ENCODE results near the gene MYH9. TPM values are rescaled to one million over a fixed set of nuclear protein-coding genes. Genes with fewer than 3 reads are reported as not detected.
A peak's percentile ranks its signal among the peaks of the same experiment; 100 is the strongest.

Gene MYH9
- total and polyA plus RNA-seq, 7 experiments from 2014 or later, result 95.5 to 900 (median 661) TPM

GRCh38 chr22:36300396-36301212 lies 87.2 kb downstream of the MYH9 start:
- POLR2A ChIA-PET, result interaction anchor here (0.6 to 2.2 kb wide), 10 partner anchors 11 to 207 kb away, joined by 3 to 7 read pairs (median 4); partner anchors contain the start of genes FOXRED2 and TXN2
- peaks cover 3 to 64% (median 37%) of the 10 kb centered on the region in 5 donors for H3K36me3 Mint-ChIP-seq
- peak overlapping the region; percentile 15 for H3K27ac ChIP-seq (ENCODE audit: low read depth, low read length)

GRCh38 chr22:36299911-36300310 lies 87.9 kb downstream of the MYH9 start:
- POLR2A ChIA-PET, result interaction anchor here (0.5 to 1.9 kb wide), 4 partner anchors 13 to 170 kb away, joined by 3 to 7 read pairs (median 4); no protein-coding TSS in a partner anchor
- no peak overlapping the region for H3K4me3 Mint-ChIP-seq
- H3K27me3 Mint-ChIP-seq, result no peaks in the 10 kb centered on the region
- intact Hi-C loops (cut with micrococcal nuclease), result no loop called here
- peak overlapping the region in 3 of 9 donors; percentile 12 to 56 (median 38) for H3K27ac Mint-ChIP-seq
- no peaks in the 10 kb centered on the region for H3K27me3 ChIP-seq (ENCODE audit: control insufficient read depth in 2 of 2, insufficient read depth in 2 of 2, low read length in 2 of 2)
- peaks cover 6 to 64% (median 36%) of the 10 kb centered on the region in 5 donors for H3K36me3 Mint-ChIP-seq
- H3K9me3 ChIP-seq (ENCODE audit: control insufficient read depth in 2 of 3, low read length in 3 of 3), result no peaks in the 10 kb centered on the region
- H3K36me3 ChIP-seq (ENCODE audit: control insufficient read depth in 2 of 3, insufficient read depth in 3 of 3, low read length in 3 of 3), result peaks cover 73 to 100% (median 77%) of the 10 kb centered on the region in 3 experiments
- ATAC-seq (no peak), DNase-seq (no peak)
- CTCF ChIA-PET, result interaction anchor here (0.9 to 7.0 kb wide), 13 partner anchors 11 to 187 kb away, joined by 3 to 119 read pairs (median 7); no protein-coding TSS in a partner anchor
- peaks cover 8 to 19% (median 13%) of the 10 kb centered on the region in 7 donors for H3K4me1 Mint-ChIP-seq
- H3K4me3 ChIP-seq (ENCODE audit: low read length), result no peak overlapping the region
- no peak overlapping the region for H3K27ac ChIP-seq (ENCODE audit: low read depth, low read length)
- peaks cover 0 to 3% of the 10 kb centered on the region in 2 donors for H3K4me1 ChIP-seq (ENCODE audit: control insufficient read depth in 2 of 2, insufficient read depth in 2 of 2, low read length in 2 of 2)
- H3K9me3 Mint-ChIP-seq, result no peaks in the 10 kb centered on the region

More at GRCh38 chr22:36300396-36301212, 87.2 kb downstream of the MYH9 start:
- DNase-seq (peak in 1 of 9 donors; percentile 6), ATAC-seq (no peak)
- intact Hi-C loops (cut with micrococcal nuclease), result loop anchor here (1.0 kb wide), 6 partner anchors 31 to 186 kb away; partner anchors contain the start of gene TXN2 (in 1 of the 2)
- Mint-ChIP-seq H3K27me3 (no peaks in the 10 kb centered on the region), H3K9me3 (peaks cover 0 to 2% (median 0%) of the 10 kb centered on the region in 11 donors), H3K4me3 (no peak overlapping the region), H3K27ac (peak overlapping the region in 8 of 9 donors; percentile 29 to 80 (median 76)), H3K4me1 (peaks cover 5 to 17% (median 13%) of the 10 kb centered on the region in 7 donors)
- Histone ChIP-seq H3K36me3 (ENCODE audit: control insufficient read depth in 2 of 3, insufficient read depth in 3 of 3, low read length in 3 of 3) (peaks cover 66 to 100% (median 71%) of the 10 kb centered on the region in 3 experiments), H3K9me3 (ENCODE audit: control insufficient read depth in 2 of 3, low read length in 3 of 3) (no peaks in the 10 kb centered on the region), H3K4me3 (ENCODE audit: low read length) (no peak overlapping the region), H3K4me1 (ENCODE audit: control insufficient read depth in 2 of 2, insufficient read depth in 2 of 2, low read length in 2 of 2) (peaks cover 0 to 3% of the 10 kb centered on the region in 2 donors), H3K27me3 (ENCODE audit: control insufficient read depth in 2 of 2, insufficient read depth in 2 of 2, low read length in 2 of 2) (no peaks in the 10 kb centered on the region)
- CTCF ChIA-PET, result interaction anchor here (0.7 to 7.0 kb wide), 32 partner anchors 11 to 189 kb away, joined by 3 to 119 read pairs (median 5); partner anchors contain the start of gene APOL2

- peaks cover 0 to 3% of the 10 kb centered on the region in 2 donors for H3K4me1 ChIP-seq (ENCODE audit: control insufficient read depth in 2 of 2, insufficient read depth in 2 of 2, low read length in 2 of 2)
- DNase-seq (no peak), ATAC-seq (no peak)
- Mint-ChIP-seq H3K27me3 (no peaks in the 10 kb centered on the region), H3K27ac (peak overlapping the region in 5 of 9 donors; percentile 12 to 69 (median 36)), H3K9me3 (peaks cover 0 to 2% (median 0%) of the 10 kb centered on the region in 11 donors), H3K4me3 (no peak overlapping the region), H3K4me1 (peaks cover 8 to 22% (median 15%) of the 10 kb centered on the region in 7 donors), H3K36me3 (peaks cover 8 to 67% (median 40%) of the 10 kb centered on the region in 5 donors)
- H3K4me3 ChIP-seq (ENCODE audit: low read length), result no peak overlapping the region
- ChIA-PET CTCF (interaction anchor here (0.9 to 7.0 kb wide), 8 partner anchors 14 to 187 kb away, joined by 3 to 119 read pairs (median 4); no protein-coding TSS in a partner anchor), POLR2A (interaction anchor here (1.1 to 1.9 kb wide), 3 partner anchors 13 to 171 kb away, joined by 3 to 7 read pairs (median 6); no protein-coding TSS in a partner anchor)
- H3K36me3 ChIP-seq (ENCODE audit: control insufficient read depth in 2 of 3, insufficient read depth in 3 of 3, low read length in 3 of 3), result peaks cover 79 to 100% (median 83%) of the 10 kb centered on the region in 3 experiments
- no peaks in the 10 kb centered on the region for H3K9me3 ChIP-seq (ENCODE audit: control insufficient read depth in 2 of 3, low read length in 3 of 3)
- intact Hi-C loops (cut with micrococcal nuclease), result no loop called here
- H3K27me3 ChIP-seq (ENCODE audit: control insufficient read depth in 2 of 2, insufficient read depth in 2 of 2, low read length in 2 of 2), result no peaks in the 10 kb centered on the region
- H3K27ac ChIP-seq (ENCODE audit: low read depth, low read length), result peak overlapping the region; percentile 6
Observed at GRCh38 chr22:36299295-36299694, 88.5 kb downstream of the MYH9 start.

GRCh38 chr22:36298601-36299000 lies 89.2 kb downstream of the MYH9 start:
- Histone ChIP-seq H3K27me3 (ENCODE audit: control insufficient read depth in 2 of 2, insufficient read depth in 2 of 2, low read length in 2 of 2) (no peaks in the 10 kb centered on the region), H3K4me3 (ENCODE audit: low read length) (no peak overlapping the region), H3K4me1 (ENCODE audit: control insufficient read depth in 2 of 2, insufficient read depth in 2 of 2, low read length in 2 of 2) (peaks cover 0 to 3% of the 10 kb centered on the region in 2 donors), H3K27ac (ENCODE audit: low read depth, low read length) (no peak overlapping the region), H3K9me3 (ENCODE audit: control insufficient read depth in 2 of 3, low read length in 3 of 3) (no peaks in the 10 kb centered on the region), H3K36me3 (ENCODE audit: control insufficient read depth in 2 of 3, insufficient read depth in 3 of 3, low read length in 3 of 3) (peaks cover 86 to 100% (median 90%) of the 10 kb centered on the region in 3 experiments)
- CTCF ChIA-PET, result interaction anchor here (0.7 to 7.0 kb wide), 6 partner anchors 13 to 183 kb away, joined by 3 to 119 read pairs (median 3); no protein-coding TSS in a partner anchor
- ATAC-seq, result no peak
- DNase-seq, result no peak
- H3K9me3 Mint-ChIP-seq, result peaks cover 0 to 5% (median 0%) of the 10 kb centered on the region in 11 donors
- no peak overlapping the region for H3K4me3 Mint-ChIP-seq
- H3K27ac Mint-ChIP-seq, result peak overlapping the region in 1 of 9 donors; percentile 69
- H3K4me1 Mint-ChIP-seq, result peaks cover 7 to 23% (median 13%) of the 10 kb centered on the region in 7 donors
- peaks cover 12 to 68% (median 43%) of the 10 kb centered on the region in 5 donors for H3K36me3 Mint-ChIP-seq
- intact Hi-C loops (cut with micrococcal nuclease), result no loop called here
- H3K27me3 Mint-ChIP-seq, result no peaks in the 10 kb centered on the region
- POLR2A ChIA-PET, result interaction anchor here (0.8 to 1.5 kb wide), 4 partner anchors 9 to 81 kb away, joined by 3 to 6 read pairs (median 4); no protein-coding TSS in a partner anchor

- Histone ChIP-seq H3K4me1 (ENCODE audit: control insufficient read depth in 2 of 2, insufficient read depth in 2 of 2, low read length in 2 of 2) (peaks cover 0 to 3% of the 10 kb centered on the region in 2 donors), H3K36me3 (ENCODE audit: control insufficient read depth in 2 of 3, insufficient read depth in 3 of 3, low read length in 3 of 3) (peaks cover 91 to 100% (median 93%) of the 10 kb centered on the region in 3 experiments), H3K4me3 (ENCODE audit: low read length) (no peak overlapping the region), H3K9me3 (ENCODE audit: control insufficient read depth in 2 of 3, low read length in 3 of 3) (no peaks in the 10 kb centered on the region), H3K27me3 (ENCODE audit: control insufficient read depth in 2 of 2, insufficient read depth in 2 of 2, low read length in 2 of 2) (no peaks in the 10 kb centered on the region), H3K27ac (ENCODE audit: low read depth, low read length) (no peak overlapping the region)
- intact Hi-C loops (cut with micrococcal nuclease), result no loop called here
- Mint-ChIP-seq H3K36me3 (peaks cover 12 to 72% (median 46%) of the 10 kb centered on the region in 5 donors), H3K4me1 (peaks cover 9 to 23% (median 13%) of the 10 kb centered on the region in 7 donors), H3K4me3 (no peak overlapping the region), H3K27me3 (no peaks in the 10 kb centered on the region), H3K9me3 (peaks cover 0 to 5% (median 0%) of the 10 kb centered on the region in 11 donors), H3K27ac (peak overlapping the region in 4 of 9 donors; percentile 43 to 77 (median 72))
- ATAC-seq (no peak), DNase-seq (peak in 1 of 9 donors; percentile 7)
- CTCF ChIA-PET, result interaction anchor here (0.7 to 7.0 kb wide), 5 partner anchors 13 to 184 kb away, joined by 3 to 119 read pairs (median 3); no protein-coding TSS in a partner anchor
- POLR2A ChIA-PET, result interaction anchor here (0.8 to 1.5 kb wide), 5 partner anchors 9 to 82 kb away, joined by 3 to 6 read pairs (median 3); no protein-coding TSS in a partner anchor
Observed at GRCh38 chr22:36298118-36298517, 89.6 kb downstream of the MYH9 start.

GRCh38 chr22:36297568-36297967 lies 90.2 kb downstream of the MYH9 start:
- CTCF ChIA-PET, result interaction anchor here (1.3 to 7.0 kb wide), 3 partner anchors 20 to 174 kb away, joined by 3 to 119 read pairs (median 4); no protein-coding TSS in a partner anchor
- no peaks in the 10 kb centered on the region for H3K27me3 Mint-ChIP-seq
- POLR2A ChIA-PET, result interaction anchor here (0.8 to 1.2 kb wide), 2 partner anchors 10 to 12 kb away, joined by 3 to 5 read pairs; no protein-coding TSS in a partner anchor
- H3K4me1 Mint-ChIP-seq, result peaks cover 9 to 27% (median 17%) of the 10 kb centered on the region in 7 donors
- no peak overlapping the region for H3K4me3 Mint-ChIP-seq
- no peak for ATAC-seq
- Histone ChIP-seq H3K9me3 (ENCODE audit: control insufficient read depth in 2 of 3, low read length in 3 of 3) (no peaks in the 10 kb centered on the region), H3K36me3 (ENCODE audit: control insufficient read depth in 2 of 3, insufficient read depth in 3 of 3, low read length in 3 of 3) (peaks cover 92 to 100% (median 92%) of the 10 kb centered on the region in 3 experiments), H3K4me1 (ENCODE audit: control insufficient read depth in 2 of 2, insufficient read depth in 2 of 2, low read length in 2 of 2) (peaks cover 0 to 3% of the 10 kb centered on the region in 2 donors), H3K27ac (ENCODE audit: low read depth, low read length) (no peak overlapping the region), H3K4me3 (ENCODE audit: low read length) (no peak overlapping the region), H3K27me3 (ENCODE audit: control insufficient read depth in 2 of 2, insufficient read depth in 2 of 2, low read length in 2 of 2) (no peaks in the 10 kb centered on the region)
- DNase-seq, result no peak
- intact Hi-C loops (cut with micrococcal nuclease), result no loop called here
- H3K36me3 Mint-ChIP-seq, result peaks cover 14 to 75% (median 51%) of the 10 kb centered on the region in 5 donors
- peaks cover 0 to 9% (median 0%) of the 10 kb centered on the region in 11 donors for H3K9me3 Mint-ChIP-seq
- H3K27ac Mint-ChIP-seq, result peak overlapping the region in 8 of 9 donors; percentile 31 to 82 (median 66)
